Breast epithelium (tissue), 4 donors: ENCODE data around the gene OXCT1. TPM values are rescaled to one million over a fixed set of nuclear protein-coding genes. Genes with fewer than 3 reads are reported as not detected.

ENCODE experiments used
- DNase-seq, 2 donors: peaks; one replicate each; pipeline ENCODE4 v3.0.0-alpha.2; 2019; ENCODE audit warnings: low spot score in 2 of 2
- H3K27ac ChIP-seq, 2 donors: fragments of 200-600 bp; sonication (generic) in 1 of 2; one replicate each; pipeline ENCODE4 v1.5.1; 2016 to 2019; ENCODE audit warnings: mild to moderate bottlenecking in 1 of 2
- H3K27me3 ChIP-seq, 2 donors: fragments of 200-600 bp; sonication (generic) in 1 of 2; one replicate each; pipeline versions ENCODE4 v1.5.1 to v1.6.0; 2017 to 2019; ENCODE audit warnings: control low read depth in 1 of 2, mild to moderate bottlenecking in 1 of 2
- H3K36me3 ChIP-seq: fragments of 200-600 bp; one replicate; pipeline ENCODE4 v1.5.1; 2019
- H3K4me1 ChIP-seq, 2 donors: fragments of 200-600 bp; sonication (generic); one replicate each; pipeline ENCODE4 v1.5.1; 2016 to 2019; ENCODE audit warnings: control low read depth in 1 of 2
- H3K4me3 ChIP-seq, 3 donors: fragments of 200-600 bp; sonication (generic); 1 replicate in 2 of 3; 2 replicates in 1 of 3; pipeline ENCODE4 v1.5.1; 2016 to 2019; ENCODE audit warnings: mild to moderate bottlenecking in 3 of 3, moderate library complexity in 2 of 3
- H3K9me3 ChIP-seq, 2 donors: fragments of 200-600 bp; sonication (generic) in 1 of 2; one replicate each; pipeline ENCODE4 v1.5.1; 2016 to 2019; ENCODE audit warnings: control low read depth in 1 of 2
- CTCF ChIP-seq, 3 donors: fragments of 450-650 bp; IDR thresholded peaks; one replicate each; pipeline ENCODE4 v1.5.1; 2016 to 2017; ENCODE audit warnings: antibody characterized with exemption in 3 of 3, mild to moderate bottlenecking in 3 of 3, moderate library complexity in 3 of 3
- POLR2A ChIP-seq: fragments of 450-650 bp; IDR thresholded peaks from one replicate; pipeline ENCODE4 v1.6.1; 2016; ENCODE audit warnings: antibody characterized with exemption, mild to moderate bottlenecking, moderate library complexity
- POLR2AphosphoS5 ChIP-seq, 3 donors: sonication (generic); formaldehyde crosslinking; IDR thresholded peaks; one replicate each; pipeline ENCODE4 v1.6.1; 2017; ENCODE audit warnings: antibody characterized with exemption in 3 of 3
- intact Hi-C: fragments of 100-400 bp; cut with DNase I; formaldehyde crosslinking; loops from one replicate; pipeline ENCODE4 v1.15.1; 2023; ENCODE audit warnings: low total_unique reads
- total RNA-seq, 3 donors: library from RNA; depleted of rRNA; stranded (reverse); fragments of >200 nt; gene quantifications; one replicate each; pipeline ENCODE4 v1.1.0, GENCODE V29; 2016

OXCT1 gene
- total RNA-seq, 3 donors from 2014 or later, result 19.3 to 49.4 (median 21.8) TPM

DNA sequence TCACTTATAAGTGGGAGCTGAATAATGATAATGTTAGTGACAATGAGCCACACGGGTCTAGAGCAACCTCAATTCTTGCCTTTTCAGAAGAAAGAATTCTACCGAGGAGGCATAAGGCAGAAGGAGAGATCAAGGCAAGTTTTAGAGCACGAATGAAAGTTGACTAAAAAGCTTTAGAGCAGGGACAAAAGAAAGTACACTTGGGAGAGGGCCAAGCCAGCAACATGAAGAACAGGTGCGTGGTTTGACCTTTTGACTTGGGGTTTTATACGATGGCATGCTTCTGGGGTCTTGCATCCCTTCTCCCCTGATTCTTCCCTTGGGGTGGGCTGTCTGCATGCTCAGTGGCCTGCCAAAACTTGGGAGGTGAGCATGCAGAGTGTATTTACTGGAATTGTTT, 12.5 kb upstream of the OXCT1 start:
- no peaks in the 10 kb centered on the region for H3K27me3 ChIP-seq
- no peak for TF ChIP-seq CTCF (IDR thresholded peaks at IDR 0.05)
- no peaks in the 10 kb centered on the region for H3K4me1 ChIP-seq
- intact Hi-C loops, result no loop called here
- no peak for DNase-seq
- no peak overlapping the region for H3K4me3 ChIP-seq
- no peaks in the 10 kb centered on the region for H3K36me3 ChIP-seq
- no peak overlapping the region for H3K27ac ChIP-seq
- no peaks in the 10 kb centered on the region for H3K9me3 ChIP-seq

- intact Hi-C loops, result no loop called here
- Histone ChIP-seq H3K9me3 (no peaks in the 10 kb centered on the region), H3K27ac (no peak overlapping the region), H3K4me3 (no peak overlapping the region), H3K36me3 (no peaks in the 10 kb centered on the region), H3K27me3 (no peaks in the 10 kb centered on the region), H3K4me1 (no peaks in the 10 kb centered on the region)
- DNase-seq, result no peak
- no peak for TF ChIP-seq POLR2AphosphoS5 (IDR thresholded peaks at IDR 0.05)
- no peak for TF ChIP-seq CTCF (IDR thresholded peaks at IDR 0.05)
- TF ChIP-seq POLR2A, result no peak
These were observed 8.6 kb upstream of the OXCT1 start for GRCh38 chr5:41878643-41879478.

DNA sequence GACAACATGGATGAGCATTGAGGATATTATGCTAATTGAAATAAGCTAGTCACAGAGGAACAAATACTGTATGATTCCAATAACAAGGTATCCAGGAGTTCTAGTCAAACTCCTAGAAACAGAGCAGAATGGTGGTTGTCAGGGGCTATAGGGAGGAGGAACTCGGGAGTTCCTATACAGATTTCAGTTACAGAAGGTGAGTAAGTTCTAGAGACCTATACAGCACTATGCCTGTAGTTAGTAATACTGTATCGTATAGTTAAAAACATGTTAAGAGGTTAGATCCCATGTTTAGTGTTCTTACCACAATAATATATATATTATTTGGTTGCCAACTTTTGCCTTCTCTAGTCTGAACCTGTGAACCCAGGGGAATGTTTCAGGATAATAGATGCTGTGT, 7.9 kb upstream of the OXCT1 start:
- no peak for DNase-seq
- H3K36me3 ChIP-seq, result no peaks in the 10 kb centered on the region
- H3K27ac ChIP-seq, result no peak overlapping the region
- intact Hi-C loops, result no loop called here
- H3K27me3 ChIP-seq, result no peaks in the 10 kb centered on the region
- no peak overlapping the region for H3K4me3 ChIP-seq
- TF ChIP-seq CTCF (IDR thresholded peaks at IDR 0.05), result no peak
- no peak for TF ChIP-seq POLR2AphosphoS5 (IDR thresholded peaks at IDR 0.05)
- TF ChIP-seq POLR2A, result no peak
- H3K9me3 ChIP-seq, result no peaks in the 10 kb centered on the region
- H3K4me1 ChIP-seq, result no peaks in the 10 kb centered on the region

- no peaks in the 10 kb centered on the region for H3K27me3 ChIP-seq
- intact Hi-C loops, result no loop called here
These were observed 7.2 kb upstream of the OXCT1 start for GRCh38 chr5:41877408-41877807.

More at GRCh38 chr5:41877408-41877807, 7.2 kb upstream of the OXCT1 start:
- H3K36me3 ChIP-seq, result no peaks in the 10 kb centered on the region
- H3K27ac ChIP-seq, result no peak overlapping the region
- DNase-seq, result no peak
- no peaks in the 10 kb centered on the region for H3K4me1 ChIP-seq
- H3K9me3 ChIP-seq, result no peaks in the 10 kb centered on the region
- H3K4me3 ChIP-seq, result no peak overlapping the region
- TF ChIP-seq POLR2A, result no peak
- TF ChIP-seq CTCF (IDR thresholded peaks at IDR 0.05), result no peak
- no peak for TF ChIP-seq POLR2AphosphoS5 (IDR thresholded peaks at IDR 0.05)
